Activated CD4-positive, alpha-beta T cell treated with anti-CD3 and anti-CD28 coated beads for 48 hours (primary cell): ENCODE results near the gene C2CD2.

Source experiments
- DNase-seq: peaks from one replicate; pipeline ENCODE4 v3.0.0-alpha.2; 2020

Gene C2CD2

DNA sequence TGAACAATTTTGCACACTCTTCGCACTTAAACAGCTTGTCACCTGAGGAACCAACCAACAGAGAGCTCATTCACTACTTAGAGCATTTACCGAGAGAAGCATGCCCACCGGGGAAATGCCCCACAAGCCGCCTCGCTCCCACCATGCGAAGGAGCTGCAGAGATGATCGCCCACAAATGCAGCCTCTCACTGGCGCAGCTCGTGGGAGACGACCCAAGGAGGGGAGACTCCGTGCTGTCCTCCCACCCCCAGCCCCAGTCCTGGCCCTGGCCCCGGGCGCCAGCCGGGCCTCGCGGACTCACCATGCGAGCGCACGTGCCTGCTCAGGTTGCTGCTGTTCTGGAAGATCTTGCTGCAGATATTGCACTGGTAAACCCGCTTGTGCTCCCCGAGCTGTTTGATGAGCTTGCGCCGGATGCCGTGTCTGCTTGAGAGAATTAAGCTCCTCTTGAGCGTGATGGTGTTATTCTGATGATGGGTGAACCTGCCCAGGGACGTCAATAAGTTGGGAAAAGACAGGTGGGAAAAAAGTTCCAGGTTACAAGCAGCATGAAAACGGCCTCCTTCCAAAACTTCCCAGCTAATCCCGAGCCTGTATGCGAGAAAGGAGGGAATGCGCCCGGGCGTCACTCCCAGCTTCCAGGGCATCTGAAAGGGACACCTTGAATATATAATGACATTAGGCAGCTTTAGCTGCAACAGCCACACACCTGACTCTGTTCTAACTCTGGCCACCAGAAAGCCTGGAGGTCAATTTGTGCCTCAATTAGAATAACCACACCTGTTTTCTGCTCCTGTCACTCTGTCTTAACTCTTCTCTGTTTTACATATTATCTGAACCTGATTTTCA lies 117.4 kb downstream of the C2CD2 start:
- no peak for DNase-seq

DNA sequence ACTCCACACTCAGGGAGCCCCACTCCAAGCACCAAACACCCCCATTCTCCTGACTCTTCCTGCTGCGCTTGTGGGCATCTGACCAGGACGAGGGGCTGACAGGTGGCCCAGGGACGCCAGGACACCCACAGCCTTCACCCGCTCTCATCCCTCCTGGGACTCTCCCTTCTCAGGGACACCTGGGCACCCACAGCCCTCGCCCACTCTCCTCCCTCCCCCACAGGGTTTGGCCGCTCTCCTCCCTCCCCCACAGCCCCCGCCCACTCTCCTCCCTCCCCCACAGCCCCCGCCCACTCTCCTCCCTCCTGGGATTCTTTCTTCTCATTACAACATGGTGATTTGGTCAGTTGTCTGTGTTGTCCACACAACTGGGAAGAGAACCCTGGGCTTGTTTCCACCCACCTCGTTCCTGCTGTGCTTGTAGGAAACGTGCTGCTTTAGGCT lies 118.1 kb downstream of the C2CD2 start:
- DNase-seq: no peak
